ENCODE measurements around the gene PSMD6.

PSMD6 gene

GRCh38 chr3:64016941-64017620 lies 6.2 kb downstream of the PSMD6 start:
- Histone ChIP-seq H3K4me2 (ENCODE audit: low read length) (no peak overlapping the region), H3K27ac (ENCODE audit: low read length) (no peak overlapping the region), H3K9me3 (ENCODE audit: insufficient read depth, low read length) (no peaks in the 10 kb centered on the region), H3K36me3 (replicated peaks; ENCODE audit: low read depth, low read length) (peaks cover 82% of the 10 kb centered on the region), H2AFZ (ENCODE audit: low read depth, low read length) (no peak overlapping the region), H3K4me3 (ENCODE audit: low read length) (no peak overlapping the region), H4K20me1 (ENCODE audit: insufficient read depth, low read length) (peaks cover 12% of the 10 kb centered on the region), H3K9ac (ENCODE audit: low read length) (no peak overlapping the region), H3K79me2 (ENCODE audit: low read length) (peaks cover 38% of the 10 kb centered on the region), H3K27me3 (ENCODE audit: low read depth, low read length) (no peaks in the 10 kb centered on the region), H3K4me1 (ENCODE audit: low read length) (peaks cover 16% of the 10 kb centered on the region)
- TF ChIP-seq EZH2phosphoT487 (IDR thresholded peaks at IDR 0.05; ENCODE audit: low read depth) = no peak
- TF ChIP-seq CTCF (IDR thresholded peaks at IDR 0.05; ENCODE audit: low read depth, low read length) = no peak

GRCh38 chr3:64011685-64012084 lies 11.6 kb downstream of the PSMD6 start:
- no peak overlapping the region for H3K27ac ChIP-seq (ENCODE audit: low read length)
- no peaks in the 10 kb centered on the region for H3K27me3 ChIP-seq (ENCODE audit: low read depth, low read length)
- no peak overlapping the region for H3K4me3 ChIP-seq (ENCODE audit: low read length)
- no peak for TF ChIP-seq EZH2phosphoT487 (IDR thresholded peaks at IDR 0.05; ENCODE audit: low read depth)
- TF ChIP-seq CTCF (IDR thresholded peaks at IDR 0.05; ENCODE audit: low read depth, low read length) = no peak
- no peak overlapping the region for H3K9ac ChIP-seq (ENCODE audit: low read length)
- H3K4me1 ChIP-seq (ENCODE audit: low read length) = peaks cover 23% of the 10 kb centered on the region
- H3K79me2 ChIP-seq (ENCODE audit: low read length) = peaks cover 25% of the 10 kb centered on the region
- H4K20me1 ChIP-seq (ENCODE audit: insufficient read depth, low read length) = peaks cover 12% of the 10 kb centered on the region
- H3K9me3 ChIP-seq (ENCODE audit: insufficient read depth, low read length) = no peaks in the 10 kb centered on the region
- H3K4me2 ChIP-seq (ENCODE audit: low read length) = no peak overlapping the region
- H2AFZ ChIP-seq (ENCODE audit: low read depth, low read length) = no peak overlapping the region
- peaks cover 92% of the 10 kb centered on the region for H3K36me3 ChIP-seq (replicated peaks; ENCODE audit: low read depth, low read length)

GRCh38 chr3:64010199-64010598 lies 13.1 kb downstream of the PSMD6 start:
- peaks cover 97% of the 10 kb centered on the region for H3K36me3 ChIP-seq (replicated peaks; ENCODE audit: low read depth, low read length)
- TF ChIP-seq EZH2phosphoT487 (IDR thresholded peaks at IDR 0.05; ENCODE audit: low read depth) (no peak), CTCF (IDR thresholded peaks at IDR 0.05; ENCODE audit: low read depth, low read length) (no peak)
- H3K4me1 ChIP-seq (ENCODE audit: low read length) = peaks cover 23% of the 10 kb centered on the region
- no peak overlapping the region for H3K4me2 ChIP-seq (ENCODE audit: low read length)
- H2AFZ ChIP-seq (ENCODE audit: low read depth, low read length) = no peak overlapping the region
- no peaks in the 10 kb centered on the region for H3K9me3 ChIP-seq (ENCODE audit: insufficient read depth, low read length)
- H3K79me2 ChIP-seq (ENCODE audit: low read length) = peaks cover 25% of the 10 kb centered on the region
- no peaks in the 10 kb centered on the region for H3K27me3 ChIP-seq (ENCODE audit: low read depth, low read length)
- no peak overlapping the region for H3K4me3 ChIP-seq (ENCODE audit: low read length)
- no peak overlapping the region for H3K9ac ChIP-seq (ENCODE audit: low read length)
- H4K20me1 ChIP-seq (ENCODE audit: insufficient read depth, low read length) = peaks cover 12% of the 10 kb centered on the region
- no peak overlapping the region for H3K27ac ChIP-seq (ENCODE audit: low read length)

- H4K20me1 ChIP-seq (ENCODE audit: insufficient read depth, low read length) = peaks cover 12% of the 10 kb centered on the region
- TF ChIP-seq CTCF (IDR thresholded peaks at IDR 0.05; ENCODE audit: low read depth, low read length) (no peak), EZH2phosphoT487 (IDR thresholded peaks at IDR 0.05; ENCODE audit: low read depth) (no peak)
- no peaks in the 10 kb centered on the region for H3K27me3 ChIP-seq (ENCODE audit: low read depth, low read length)
- H3K79me2 ChIP-seq (ENCODE audit: low read length) = peaks cover 22% of the 10 kb centered on the region
- no peak overlapping the region for H3K27ac ChIP-seq (ENCODE audit: low read length)
- H2AFZ ChIP-seq (ENCODE audit: low read depth, low read length) = no peak overlapping the region
- no peak overlapping the region for H3K4me3 ChIP-seq (ENCODE audit: low read length)
- peaks cover 97% of the 10 kb centered on the region for H3K36me3 ChIP-seq (replicated peaks; ENCODE audit: low read depth, low read length)
- H3K9me3 ChIP-seq (ENCODE audit: insufficient read depth, low read length) = no peaks in the 10 kb centered on the region
- no peak overlapping the region for H3K9ac ChIP-seq (ENCODE audit: low read length)
- peaks cover 23% of the 10 kb centered on the region for H3K4me1 ChIP-seq (ENCODE audit: low read length)
- H3K4me2 ChIP-seq (ENCODE audit: low read length) = no peak overlapping the region
These were observed 13.8 kb downstream of the PSMD6 start for GRCh38 chr3:64009528-64009927.

Measured in OCI-LY3 (cell line).